Measurements from ENCODE around the gene CPE. TPM values are rescaled to one million over a fixed set of nuclear protein-coding genes. Genes with fewer than 3 reads are reported as not detected.

The CPE gene
- total and polyA plus RNA-seq, 3 experiments from 2014 or later, result not detected

GRCh38 chr4:165474784-165475705, 96.2 kb downstream of the CPE start:
- H3K36me3 ChIP-seq (ENCODE audit: insufficient read depth, low read length), result no peaks in the 10 kb centered on the region
- no peaks in the 10 kb centered on the region for H3K27me3 ChIP-seq (ENCODE audit: insufficient read depth, low read length, poor library complexity, severe bottlenecking)
- Mint-ChIP-seq H3K36me3 (no peaks in the 10 kb centered on the region), H3K4me1 (no peaks in the 10 kb centered on the region), H3K27me3 (peaks cover 11 to 16% of the 10 kb centered on the region in 2 donors), H3K9me3 (peaks cover 0 to 16% (median 6%) of the 10 kb centered on the region in 5 donors), H3K27ac (no peak overlapping the region), H3K4me3 (no peak overlapping the region)
- peak overlapping the region; percentile 67 for H3K27ac ChIP-seq (ENCODE audit: low read depth, low read length)
- H3K4me1 ChIP-seq (ENCODE audit: insufficient read depth, low read length), result no peaks in the 10 kb centered on the region
- no peak overlapping the region for H3K4me3 ChIP-seq (ENCODE audit: low read length)
- no peak for DNase-seq
- ChIA-PET POLR2A (no interaction called here), CTCF (interaction anchor here (2.6 to 4.9 kb wide), 2 partner anchors 11 to 344 kb away, joined by 8 to 13 read pairs; no protein-coding TSS in a partner anchor)
- H3K9me3 ChIP-seq (ENCODE audit: low read length), result no peaks in the 10 kb centered on the region

GRCh38 chr4:165475706-165476070, 96.9 kb downstream of the CPE start:
- Histone ChIP-seq H3K36me3 (ENCODE audit: insufficient read depth, low read length) (no peaks in the 10 kb centered on the region), H3K27ac (ENCODE audit: low read depth, low read length) (peak overlapping the region; percentile 67), H3K4me1 (ENCODE audit: insufficient read depth, low read length) (no peaks in the 10 kb centered on the region), H3K9me3 (ENCODE audit: low read length) (no peaks in the 10 kb centered on the region), H3K27me3 (ENCODE audit: insufficient read depth, low read length, poor library complexity, severe bottlenecking) (no peaks in the 10 kb centered on the region), H3K4me3 (ENCODE audit: low read length) (no peak overlapping the region)
- Mint-ChIP-seq H3K4me1 (no peaks in the 10 kb centered on the region), H3K4me3 (no peak overlapping the region), H3K27ac (no peak overlapping the region), H3K9me3 (peaks cover 0 to 16% (median 6%) of the 10 kb centered on the region in 5 donors), H3K36me3 (no peaks in the 10 kb centered on the region), H3K27me3 (peaks cover 8 to 16% of the 10 kb centered on the region in 2 donors)
- DNase-seq, result no peak
- ChIA-PET POLR2A (no interaction called here), CTCF (interaction anchor here (2.6 kb wide), 1 partner anchor 11 kb away, joined by 8 read pairs; no protein-coding TSS in a partner anchor)

GRCh38 chr4:165476214-165477098, 97.6 kb downstream of the CPE start:
- POLR2A ChIA-PET, result no interaction called here

GRCh38 chr4:165477799-165478198, 99.0 kb downstream of the CPE start:
- ChIA-PET CTCF (interaction anchor here (1.1 kb wide), 1 partner anchor 11 kb away, joined by 3 read pairs; no protein-coding TSS in a partner anchor), POLR2A (no interaction called here)
- no peaks in the 10 kb centered on the region for H3K36me3 ChIP-seq (ENCODE audit: insufficient read depth, low read length)
- Mint-ChIP-seq H3K36me3 (no peaks in the 10 kb centered on the region), H3K4me3 (no peak overlapping the region), H3K4me1 (no peaks in the 10 kb centered on the region), H3K27me3 (peaks cover 7 to 16% of the 10 kb centered on the region in 2 donors), H3K9me3 (peaks cover 0 to 7% (median 6%) of the 10 kb centered on the region in 5 donors), H3K27ac (no peak overlapping the region)
- H3K27me3 ChIP-seq (ENCODE audit: insufficient read depth, low read length, poor library complexity, severe bottlenecking), result no peaks in the 10 kb centered on the region
- DNase-seq, result no peak
- H3K4me3 ChIP-seq (ENCODE audit: low read length), result no peak overlapping the region
- H3K27ac ChIP-seq (ENCODE audit: low read depth, low read length), result peak overlapping the region; percentile 67
- H3K4me1 ChIP-seq (ENCODE audit: insufficient read depth, low read length), result no peaks in the 10 kb centered on the region
- H3K9me3 ChIP-seq (ENCODE audit: low read length), result no peaks in the 10 kb centered on the region

More at GRCh38 chr4:165476214-165477098, 97.6 kb downstream of the CPE start:
- no peaks in the 10 kb centered on the region for H3K27me3 ChIP-seq (ENCODE audit: insufficient read depth, low read length, poor library complexity, severe bottlenecking)
- Mint-ChIP-seq H3K4me3 (no peak overlapping the region), H3K27ac (no peak overlapping the region), H3K27me3 (peaks cover 7 to 16% of the 10 kb centered on the region in 2 donors), H3K4me1 (no peaks in the 10 kb centered on the region), H3K9me3 (peaks cover 0 to 16% (median 6%) of the 10 kb centered on the region in 5 donors), H3K36me3 (no peaks in the 10 kb centered on the region)
- CTCF ChIA-PET, result interaction anchor here (1.3 kb wide), 1 partner anchor 17 kb away, joined by 3 read pairs; no protein-coding TSS in a partner anchor
- H3K9me3 ChIP-seq (ENCODE audit: low read length), result no peaks in the 10 kb centered on the region
- H3K36me3 ChIP-seq (ENCODE audit: insufficient read depth, low read length), result no peaks in the 10 kb centered on the region
- H3K27ac ChIP-seq (ENCODE audit: low read depth, low read length), result peak overlapping the region; percentile 67
- no peaks in the 10 kb centered on the region for H3K4me1 ChIP-seq (ENCODE audit: insufficient read depth, low read length)
- DNase-seq, result no peak
- no peak overlapping the region for H3K4me3 ChIP-seq (ENCODE audit: low read length)

- POLR2A ChIA-PET, result no interaction called here
- DNase-seq, result no peak
These were observed 99.5 kb downstream of the CPE start for GRCh38 chr4:165478260-165478659.

GRCh38 chr4:165481053-165481835, 102.4 kb downstream of the CPE start:
- Mint-ChIP-seq H3K4me3 (no peak overlapping the region), H3K27ac (no peak overlapping the region), H3K4me1 (no peaks in the 10 kb centered on the region), H3K36me3 (no peaks in the 10 kb centered on the region), H3K9me3 (no peaks in the 10 kb centered on the region), H3K27me3 (peaks cover 3 to 18% of the 10 kb centered on the region in 2 donors)
- DNase-seq, result no peak
- CTCF ChIA-PET, result interaction anchor here (0.6 to 2.1 kb wide), 3 partner anchors 12 to 350 kb away, joined by 3 to 9 read pairs (median 6); no protein-coding TSS in a partner anchor
- POLR2A ChIA-PET, result no interaction called here
- Histone ChIP-seq H3K4me3 (ENCODE audit: low read length) (no peak overlapping the region), H3K27me3 (ENCODE audit: insufficient read depth, low read length, poor library complexity, severe bottlenecking) (no peaks in the 10 kb centered on the region), H3K36me3 (ENCODE audit: insufficient read depth, low read length) (no peaks in the 10 kb centered on the region), H3K27ac (ENCODE audit: low read depth, low read length) (no peak overlapping the region), H3K9me3 (ENCODE audit: low read length) (no peaks in the 10 kb centered on the region), H3K4me1 (ENCODE audit: insufficient read depth, low read length) (no peaks in the 10 kb centered on the region)

More at GRCh38 chr4:165478260-165478659, 99.5 kb downstream of the CPE start:
- H3K27ac ChIP-seq (ENCODE audit: low read depth, low read length), result peak overlapping the region; percentile 67
- Mint-ChIP-seq H3K36me3 (no peaks in the 10 kb centered on the region), H3K9me3 (peaks cover 0 to 3% (median 3%) of the 10 kb centered on the region in 5 donors), H3K4me1 (no peaks in the 10 kb centered on the region), H3K4me3 (no peak overlapping the region), H3K27ac (no peak overlapping the region), H3K27me3 (peaks cover 7 to 16% of the 10 kb centered on the region in 2 donors)
- CTCF ChIA-PET, result interaction anchor here (1.1 kb wide), 1 partner anchor 10 kb away, joined by 3 read pairs; no protein-coding TSS in a partner anchor
- H3K4me3 ChIP-seq (ENCODE audit: low read length), result no peak overlapping the region
- no peaks in the 10 kb centered on the region for H3K4me1 ChIP-seq (ENCODE audit: insufficient read depth, low read length)
- no peaks in the 10 kb centered on the region for H3K9me3 ChIP-seq (ENCODE audit: low read length)
- no peaks in the 10 kb centered on the region for H3K27me3 ChIP-seq (ENCODE audit: insufficient read depth, low read length, poor library complexity, severe bottlenecking)
- no peaks in the 10 kb centered on the region for H3K36me3 ChIP-seq (ENCODE audit: insufficient read depth, low read length)

GRCh38 chr4:165489786-165490185, 111.0 kb downstream of the CPE start:
- no peak overlapping the region for H3K27ac Mint-ChIP-seq
- H3K27me3 ChIP-seq (ENCODE audit: insufficient read depth, low read length, poor library complexity, severe bottlenecking), result no peaks in the 10 kb centered on the region
- no peak overlapping the region for H3K27ac ChIP-seq (ENCODE audit: low read depth, low read length)
- H3K4me3 Mint-ChIP-seq, result no peak overlapping the region
- peaks cover 4 to 11% (median 7%) of the 10 kb centered on the region in 3 donors for H3K4me1 Mint-ChIP-seq
- ChIA-PET CTCF (no interaction called here), POLR2A (no interaction called here)
- no peak for DNase-seq
- H3K36me3 Mint-ChIP-seq, result no peaks in the 10 kb centered on the region
- H3K36me3 ChIP-seq (ENCODE audit: insufficient read depth, low read length), result no peaks in the 10 kb centered on the region
- H3K4me3 ChIP-seq (ENCODE audit: low read length), result no peak overlapping the region
- peaks cover 2 to 48% of the 10 kb centered on the region in 2 donors for H3K27me3 Mint-ChIP-seq
- H3K4me1 ChIP-seq (ENCODE audit: insufficient read depth, low read length), result no peaks in the 10 kb centered on the region
- H3K9me3 ChIP-seq (ENCODE audit: low read length), result no peaks in the 10 kb centered on the region
- no peaks in the 10 kb centered on the region for H3K9me3 Mint-ChIP-seq
